ENCODE measurements around the gene ZSCAN22.
"Not testable (repeated sequence)": the region's sequence is repeated elsewhere in the genome, so short reads cannot be mapped to it uniquely, and the experiment has no call there.

The ZSCAN22 gene

GRCh38 chr19:58319241-58319640, 7.6 kb upstream of the ZSCAN22 start:
- no peak for DNase-seq

GRCh38 chr19:58325311-58326022, 1.3 kb upstream of the ZSCAN22 start:
- DNase-seq = peak; percentile 82

GRCh38 chr19:58326501-58326913, 287 bp upstream of the ZSCAN22 start:
- DNase-seq = peak; percentile 44

GRCh38 chr19:58328999-58329398, 2.2 kb downstream of the ZSCAN22 start:
- DNase-seq = no peak

GRCh38 chr19:58330458-58330857, 3.7 kb downstream of the ZSCAN22 start:
- DNase-seq = no peak

GRCh38 chr19:58332697-58333096, 5.9 kb downstream of the ZSCAN22 start:
- DNase-seq = no peak

- no peak for DNase-seq
These were observed 8.0 kb downstream of the ZSCAN22 start for GRCh38 chr19:58334691-58335249.

GRCh38 chr19:58335630-58336029, 8.8 kb downstream of the ZSCAN22 start:
- no peak for DNase-seq

- DNase-seq = no peak
These were observed 9.4 kb downstream of the ZSCAN22 start for GRCh38 chr19:58336216-58336615.

- no peak for DNase-seq
These were observed 10.0 kb downstream of the ZSCAN22 start for GRCh38 chr19:58336820-58337219.

- DNase-seq = no peak
These were observed 11.5 kb downstream of the ZSCAN22 start for GRCh38 chr19:58338336-58338735.

GRCh38 chr19:58338825-58339558, 12.2 kb downstream of the ZSCAN22 start:
- no peak for DNase-seq

- DNase-seq = no peak
These were observed 18.8 kb downstream of the ZSCAN22 start for GRCh38 chr19:58345558-58345957.

- peak; percentile 91 for DNase-seq
These were observed 20.5 kb downstream of the ZSCAN22 start for GRCh38 chr19:58346961-58347929.

- DNase-seq = not testable (repeated sequence)
These were observed 21.3 kb downstream of the ZSCAN22 start for GRCh38 chr19:58348080-58348479.

GRCh38 chr19:58349590-58349989, 22.8 kb downstream of the ZSCAN22 start:
- DNase-seq = no peak

GRCh38 chr19:58350001-58350861, 23.4 kb downstream of the ZSCAN22 start:
- DNase-seq = no peak

GRCh38 chr19:58350871-58351557, 24.2 kb downstream of the ZSCAN22 start:
- DNase-seq = no peak

- DNase-seq = no peak
These were observed 24.7 kb downstream of the ZSCAN22 start for GRCh38 chr19:58351558-58351878.

GRCh38 chr19:58351990-58352755, 25.4 kb downstream of the ZSCAN22 start:
- DNase-seq = no peak
